OCI-LY1 (cell line): ENCODE results near the gene C1QTNF9B.
A peak's percentile ranks its signal among the peaks of the same experiment; 100 is the strongest.

ENCODE experiments used
- H2AFZ ChIP-seq: fragments of 200-600 bp; sonication (generic), shearing (Covaris generic); 2 replicates; pipeline ENCODE4 v1.6.0; 2014; ENCODE audit warnings: antibody characterized with exemption, mild to moderate bottlenecking, low read length
- H3F3A ChIP-seq: fragments of 200-600 bp; sonication (generic), shearing (Covaris generic); 2 replicates; pipeline ENCODE4 v1.6.0; 2014; ENCODE audit warnings: mild to moderate bottlenecking, antibody characterized with exemption, low read length, moderate library complexity; ENCODE audit not compliant: insufficient read depth
- H3K27ac ChIP-seq: fragments of 200-600 bp; sonication (generic); 2 replicates; pipeline ENCODE4 v1.5.1; 2014; ENCODE audit warnings: low read length, mixed run types, mild to moderate bottlenecking, low read depth; ENCODE audit not compliant: poor library complexity, severe bottlenecking
- H3K27me3 ChIP-seq: fragments of 200-600 bp; sonication (generic); 2 replicates; pipeline ENCODE4 v1.6.0; 2014; ENCODE audit warnings: antibody characterized with exemption, mild to moderate bottlenecking, low read length, moderate library complexity; ENCODE audit not compliant: insufficient read depth
- H3K36me3 ChIP-seq: fragments of 200-600 bp; sonication (generic); 2 replicates; pipeline ENCODE4 v1.6.1; 2014; ENCODE audit warnings: mild to moderate bottlenecking, antibody characterized with exemption, low read length, moderate library complexity, mixed read lengths; ENCODE audit not compliant: insufficient read depth
- H3K4me1 ChIP-seq: fragments of 200-600 bp; sonication (generic); 2 replicates; pipeline ENCODE4 v1.5.1; 2014; ENCODE audit warnings: mild to moderate bottlenecking, low read length, moderate library complexity; ENCODE audit not compliant: insufficient read depth, severe bottlenecking
- H3K4me2 ChIP-seq: fragments of 200-600 bp; sonication (generic), shearing (Covaris generic); 2 replicates; pipeline ENCODE4 v1.6.1; 2014; ENCODE audit warnings: low read length
- H3K4me3 ChIP-seq: fragments of 200-600 bp; sonication (generic); 2 replicates; pipeline ENCODE4 v1.5.1; 2014; ENCODE audit warnings: low read length, low read depth, mild to moderate bottlenecking, mixed read lengths; ENCODE audit not compliant: poor library complexity, severe bottlenecking
- H3K79me2 ChIP-seq: fragments of 200-600 bp; shearing (Covaris generic); 2 replicates; pipeline ENCODE4 v1.6.1; 2016; ENCODE audit warnings: mixed run types, low read length, mixed read lengths; ENCODE audit not compliant: insufficient read depth
- H3K9ac ChIP-seq: fragments of 200-600 bp; sonication (generic), shearing (Covaris generic); 2 replicates; pipeline ENCODE4 v1.6.1; 2014; ENCODE audit warnings: mild to moderate bottlenecking, low read length, mixed read lengths
- H3K9me2 ChIP-seq: fragments of 200-600 bp; sonication (generic), shearing (Covaris generic); 2 replicates; pipeline ENCODE4 v1.6.1; 2014; ENCODE audit warnings: low read depth, mild to moderate bottlenecking, low read length, mixed read lengths
- H3K9me3 ChIP-seq: fragments of 200-600 bp; shearing (Covaris generic); 2 replicates; pipeline ENCODE4 v1.6.1; 2014; ENCODE audit warnings: low read length, mixed read lengths
- H4K20me1 ChIP-seq: fragments of 200-600 bp; sonication (generic), shearing (Covaris generic); 2 replicates; pipeline ENCODE4 v1.6.0; 2016; ENCODE audit warnings: mild to moderate bottlenecking, low read length; ENCODE audit not compliant: insufficient read depth
- EZH2 ChIP-seq: fragments of 200-600 bp; sonication (generic), shearing (Covaris generic); IDR thresholded peaks from 2 replicates; pipeline ENCODE4 v1.8.0; 2017; ENCODE audit warnings: borderline replicate concordance, mixed run types, mild to moderate bottlenecking, antibody characterized with exemption, low read length, moderate library complexity, mixed read lengths
- TF ChIP-seq, protein P1 (sequence below): fragments of 200-600 bp; sonication (generic), shearing (Covaris generic); IDR thresholded peaks from 2 replicates; pipeline ENCODE4 v1.5.1; 2017; ENCODE audit warnings: mild to moderate bottlenecking, antibody characterized with exemption, low read length, moderate library complexity, mixed read lengths

C1QTNF9B gene

DNA sequence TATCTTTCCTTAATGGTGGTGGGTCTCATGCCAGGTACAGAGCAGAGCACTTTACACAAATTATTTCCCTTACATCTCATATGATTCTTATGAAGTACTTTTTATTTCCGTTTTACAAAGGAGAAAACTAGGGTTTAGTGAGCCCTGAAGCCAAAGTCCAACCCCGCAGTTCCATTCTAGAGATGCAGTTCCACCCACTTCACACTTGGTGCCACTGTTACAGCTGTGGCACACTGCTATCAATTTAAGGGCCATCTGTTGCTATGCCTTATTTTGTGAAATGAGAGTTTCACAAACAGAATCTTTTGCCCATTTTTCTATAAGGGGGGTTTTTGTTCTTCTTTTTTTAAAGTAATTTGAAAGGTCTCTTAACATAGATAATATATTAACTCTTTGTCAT, 21.0 kb downstream of the C1QTNF9B start:
- H3K27ac ChIP-seq, result no peak overlapping the region
- no peak overlapping the region for H3K4me2 ChIP-seq
- H3K79me2 ChIP-seq, result no peaks in the 10 kb centered on the region
- TF ChIP-seq, protein P1, sequence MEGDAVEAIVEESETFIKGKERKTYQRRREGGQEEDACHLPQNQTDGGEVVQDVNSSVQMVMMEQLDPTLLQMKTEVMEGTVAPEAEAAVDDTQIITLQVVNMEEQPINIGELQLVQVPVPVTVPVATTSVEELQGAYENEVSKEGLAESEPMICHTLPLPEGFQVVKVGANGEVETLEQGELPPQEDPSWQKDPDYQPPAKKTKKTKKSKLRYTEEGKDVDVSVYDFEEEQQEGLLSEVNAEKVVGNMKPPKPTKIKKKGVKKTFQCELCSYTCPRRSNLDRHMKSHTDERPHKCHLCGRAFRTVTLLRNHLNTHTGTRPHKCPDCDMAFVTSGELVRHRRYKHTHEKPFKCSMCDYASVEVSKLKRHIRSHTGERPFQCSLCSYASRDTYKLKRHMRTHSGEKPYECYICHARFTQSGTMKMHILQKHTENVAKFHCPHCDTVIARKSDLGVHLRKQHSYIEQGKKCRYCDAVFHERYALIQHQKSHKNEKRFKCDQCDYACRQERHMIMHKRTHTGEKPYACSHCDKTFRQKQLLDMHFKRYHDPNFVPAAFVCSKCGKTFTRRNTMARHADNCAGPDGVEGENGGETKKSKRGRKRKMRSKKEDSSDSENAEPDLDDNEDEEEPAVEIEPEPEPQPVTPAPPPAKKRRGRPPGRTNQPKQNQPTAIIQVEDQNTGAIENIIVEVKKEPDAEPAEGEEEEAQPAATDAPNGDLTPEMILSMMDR, result peak; percentile 57
- no peak for TF ChIP-seq EZH2
- H3K9ac ChIP-seq, result no peak overlapping the region
- H4K20me1 ChIP-seq, result no peaks in the 10 kb centered on the region
- H3K27me3 ChIP-seq, result no peaks in the 10 kb centered on the region
- H3K9me3 ChIP-seq, result no peaks in the 10 kb centered on the region
- peaks cover 3% of the 10 kb centered on the region; the same call in 1 of the 2 replicates for H3K36me3 ChIP-seq
- H3K4me3 ChIP-seq, result no peak overlapping the region
- H2AFZ ChIP-seq, result no peak overlapping the region
- H3K4me1 ChIP-seq, result no peaks in the 10 kb centered on the region
- no peaks in the 10 kb centered on the region for H3F3A ChIP-seq
- H3K9me2 ChIP-seq, result no peaks in the 10 kb centered on the region

DNA sequence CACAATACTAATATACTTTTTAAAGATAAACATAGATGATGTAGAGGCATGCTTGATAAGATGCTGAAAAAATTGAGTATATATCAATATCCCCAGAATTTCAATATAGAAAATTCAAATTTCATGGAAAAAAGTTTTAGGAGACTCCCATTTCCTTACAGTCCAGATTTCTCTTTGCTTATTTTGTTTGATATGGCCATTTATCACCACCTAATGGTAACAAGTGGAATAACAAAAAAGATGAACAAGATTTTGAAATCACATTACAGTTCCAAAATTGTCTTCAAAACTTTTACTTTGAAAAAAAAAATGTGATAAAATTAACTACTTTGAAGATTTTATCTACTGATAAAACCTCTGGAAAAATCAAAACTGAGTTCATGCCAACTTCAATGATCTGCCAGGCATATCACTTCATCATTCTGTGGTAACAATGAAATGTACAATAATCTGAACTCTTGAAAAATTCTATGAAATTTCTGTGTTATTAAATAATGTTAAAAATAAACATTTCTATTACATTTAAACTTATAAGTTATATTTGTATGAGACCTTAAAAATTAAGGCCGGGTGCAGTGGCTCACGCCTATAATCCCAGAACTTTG, 25.6 kb downstream of the C1QTNF9B start:
- no peak for TF ChIP-seq EZH2
- TF ChIP-seq, protein P1, result peak; percentile 61
- no peaks in the 10 kb centered on the region for H3K79me2 ChIP-seq
- no peaks in the 10 kb centered on the region for H3K9me2 ChIP-seq
- no peak overlapping the region for H3K4me2 ChIP-seq
- no peaks in the 10 kb centered on the region for H3K9me3 ChIP-seq
- H3F3A ChIP-seq, result no peaks in the 10 kb centered on the region
- H3K27me3 ChIP-seq, result no peaks in the 10 kb centered on the region
- no peak overlapping the region for H3K4me3 ChIP-seq
- H3K4me1 ChIP-seq, result no peaks in the 10 kb centered on the region
- no peaks in the 10 kb centered on the region for H3K36me3 ChIP-seq
- no peaks in the 10 kb centered on the region for H4K20me1 ChIP-seq
- H3K9ac ChIP-seq, result no peak overlapping the region
- H3K27ac ChIP-seq, result no peak overlapping the region
- H2AFZ ChIP-seq, result no peak overlapping the region

DNA sequence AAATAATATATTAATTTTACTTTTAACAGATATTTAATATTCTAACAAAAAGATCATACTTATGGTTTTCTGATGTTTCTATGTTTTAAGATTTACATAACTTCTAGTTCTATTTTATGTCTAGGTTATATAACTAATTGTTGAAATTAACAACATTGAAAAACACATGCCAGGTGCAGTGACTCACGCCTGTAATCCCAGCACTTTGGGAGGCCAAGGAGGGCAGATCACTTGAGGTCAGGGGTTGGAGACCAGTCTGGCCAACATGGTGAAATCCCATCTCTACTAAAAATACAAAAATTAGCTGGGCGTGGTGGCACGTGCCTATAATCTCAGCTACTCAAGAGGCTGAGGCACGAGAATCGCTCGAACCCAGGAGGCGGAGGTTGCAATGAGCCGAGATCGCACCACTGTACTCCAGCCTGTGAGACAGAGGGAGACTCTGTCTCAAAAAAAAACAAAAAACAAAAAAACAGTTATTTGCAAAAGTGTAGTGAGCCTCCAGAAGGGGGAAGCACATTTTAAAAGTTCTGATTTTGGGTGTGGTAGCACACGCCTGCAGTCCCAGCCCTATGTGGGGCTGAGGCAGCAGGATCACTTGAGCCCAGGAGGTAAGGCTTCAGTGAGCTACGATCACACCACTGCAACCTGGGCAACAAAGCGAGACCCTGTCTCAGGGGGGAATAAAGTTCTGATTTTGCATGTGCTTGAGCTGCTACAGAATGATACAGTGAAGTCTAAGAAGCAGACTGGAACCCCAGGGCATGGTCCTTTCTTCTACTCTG, 26.8 kb downstream of the C1QTNF9B start:
- Histone ChIP-seq H3K9me2 (no peaks in the 10 kb centered on the region), H2AFZ (no peak overlapping the region)
- TF ChIP-seq EZH2, result no peak
- TF ChIP-seq, protein P1, result no peak

More for the DNA sequence above, 26.8 kb downstream of the C1QTNF9B start:
- Histone ChIP-seq H3F3A (no peaks in the 10 kb centered on the region), H3K4me1 (no peaks in the 10 kb centered on the region), H3K9me3 (no peaks in the 10 kb centered on the region), H3K4me3 (no peak overlapping the region), H3K27me3 (no peaks in the 10 kb centered on the region), H3K4me2 (no peak overlapping the region), H3K36me3 (no peaks in the 10 kb centered on the region), H3K79me2 (no peaks in the 10 kb centered on the region), H4K20me1 (no peaks in the 10 kb centered on the region), H3K27ac (no peak overlapping the region), H3K9ac (no peak overlapping the region)
